ENCODE results near the gene NPL. TPM values are rescaled to one million over a fixed set of nuclear protein-coding genes. Genes with fewer than 3 reads are reported as not detected.

The NPL gene
- total and polyA plus RNA-seq, 9 of the 15 experiments (the other 6 are each of a cell fraction or from before 2014, with no cell fraction given) = 9.9 to 22.3 (median 14.2) TPM

GRCh38 chr1:182791281-182792179 is 2.0 kb downstream of the NPL start (continued):
- TF ChIP-seq IRF1 (CRISPR knock-in tag; IDR thresholded peaks at IDR 0.05; ENCODE audit: borderline replicate concordance) (no peak), EGR1 (conservative IDR thresholded peaks at IDR 0.05) (0 out of 2 replicates have a peak, but pooled peaks have one; percentile 21), TAF1 (IDR thresholded peaks at IDR 0.05; ENCODE audit: control insufficient read depth, extremely low read depth, insufficient read depth, low read length, severe bottlenecking) (peak; percentile 29), RCOR1 (IDR thresholded peaks at IDR 0.05; ENCODE audit: borderline replicate concordance in 1 of 2, low read depth in 2 of 2, low read length in 2 of 2) (peak; percentile 80 to 99; a peak in 3 of 4 replicates), ZNF282 (CRISPR knock-in tag; IDR thresholded peaks at IDR 0.05) (no peak), EZH2 (IDR thresholded peaks at IDR 0.05; ENCODE audit: borderline replicate concordance, low read depth, low read length) (no peak; the same call in 1 of the 2 replicates), GTF2B (IDR thresholded peaks at IDR 0.05; ENCODE audit: extremely low read depth, insufficient read length) (no peak), ZNF143 (CRISPR knock-in tag; IDR thresholded peaks at IDR 0.05) (no peak), CGGBP1 (CRISPR knock-in tag; IDR thresholded peaks at IDR 0.05) (no peak), SRSF9 (IDR thresholded peaks at IDR 0.05; ENCODE audit: borderline replicate concordance, low read depth, low read length) (no peak), HDAC2 (IDR thresholded peaks at IDR 0.05) (peak; percentile 98), CREB3L1 (IDR thresholded peaks at IDR 0.05; ENCODE audit: borderline replicate concordance, low read depth) (no peak), POLR2A (conservative IDR thresholded peaks at IDR 0.05) (no peak), SNAPC5 (CRISPR knock-in tag; IDR thresholded peaks at IDR 0.05) (no peak), FUS (optimal IDR thresholded peaks at IDR 0.05; ENCODE audit: low read depth, low read length) (no peak), ZC3H4 (CRISPR knock-in tag; IDR thresholded peaks at IDR 0.05; ENCODE audit: borderline replicate concordance) (no peak), KHSRP (IDR thresholded peaks at IDR 0.05) (peak; percentile 72), ZBTB8A (IDR thresholded peaks at IDR 0.05; ENCODE audit: partially characterized antibody) (no peak), CTBP1 (IDR thresholded peaks at IDR 0.05; ENCODE audit: borderline replicate concordance) (peak; percentile 96), TRIM28 (IDR thresholded peaks at IDR 0.05) (no peak), FOXK1 (CRISPR knock-in tag; IDR thresholded peaks at IDR 0.05; ENCODE audit: borderline replicate concordance) (no peak), CAMTA2 (CRISPR knock-in tag; conservative IDR thresholded peaks at IDR 0.05) (no peak), MEF2A (IDR thresholded peaks at IDR 0.05; ENCODE audit: control insufficient read depth, low read depth, low read length) (peak; percentile 91), MEF2D (tag; conservative IDR thresholded peaks at IDR 0.05; ENCODE audit: low read depth) (peak; percentile 93), TAL1 (IDR thresholded peaks at IDR 0.05) (peak; percentile 99), PHB (CRISPR knock-in tag; IDR thresholded peaks at IDR 0.05) (no peak), PHF21A (IDR thresholded peaks at IDR 0.05; ENCODE audit: borderline replicate concordance, low read depth) (peak; percentile 79; the same call in 1 of the 2 replicates)

Measured in K562 (cell line).